ENCODE data around the gene RIMBP2.

- no peak for TF ChIP-seq CTCF (IDR thresholded peaks at IDR 0.05)
- no peak for TF ChIP-seq POLR2A (IDR thresholded peaks at IDR 0.05)
These were observed 133.8 kb downstream of the RIMBP2 start for GRCh38 chr12:130582286-130582685.

Measured in vagina (tissue), 2 donors.